Measurements from ENCODE around the gene CCDC33. TPM values are rescaled to one million over a fixed set of nuclear protein-coding genes. Genes with fewer than 3 reads are reported as not detected.

CCDC33 gene
- total RNA-seq, 2 donors from 2014 or later = not detected

GRCh38 chr15:74328331-74329056, 92.4 kb downstream of the CCDC33 start:
- Mint-ChIP-seq H3K36me3 (ENCODE audit: insufficient read depth in 2 of 2) (no peaks in the 10 kb centered on the region), H3K27ac (no peak overlapping the region), H3K4me1 (ENCODE audit: low read depth) (peaks cover 10% of the 10 kb centered on the region), H3K27me3 (ENCODE audit: low read depth) (no peaks in the 10 kb centered on the region), H3K9me3 (no peaks in the 10 kb centered on the region), H3K4me3 (no peak overlapping the region)
- DNase-seq (no peak), ATAC-seq (replicated peaks in 1 of 2) (no peak)

- ATAC-seq (replicated peaks in 1 of 2) (no peak), DNase-seq (no peak)
- H3K36me3 Mint-ChIP-seq (ENCODE audit: insufficient read depth in 2 of 2) = no peaks in the 10 kb centered on the region
- H3K27ac Mint-ChIP-seq = no peak overlapping the region
- H3K4me3 Mint-ChIP-seq = no peak overlapping the region
- no peaks in the 10 kb centered on the region for H3K27me3 Mint-ChIP-seq (ENCODE audit: low read depth)
- no peaks in the 10 kb centered on the region for H3K9me3 Mint-ChIP-seq
- H3K4me1 Mint-ChIP-seq (ENCODE audit: low read depth) = peaks cover 10% of the 10 kb centered on the region
These were observed 94.8 kb downstream of the CCDC33 start for GRCh38 chr15:74330861-74331408.

- Mint-ChIP-seq H3K9me3 (no peaks in the 10 kb centered on the region), H3K27me3 (ENCODE audit: low read depth) (no peaks in the 10 kb centered on the region), H3K27ac (no peak overlapping the region), H3K4me3 (no peak overlapping the region), H3K36me3 (ENCODE audit: insufficient read depth in 2 of 2) (no peaks in the 10 kb centered on the region), H3K4me1 (ENCODE audit: low read depth) (peaks cover 10% of the 10 kb centered on the region)
- ATAC-seq (replicated peaks in 1 of 2) = no peak
- no peak for DNase-seq
These were observed 95.9 kb downstream of the CCDC33 start for GRCh38 chr15:74332011-74332410.

GRCh38 chr15:74332611-74333010, 96.5 kb downstream of the CCDC33 start:
- Mint-ChIP-seq H3K9me3 (no peaks in the 10 kb centered on the region), H3K36me3 (ENCODE audit: insufficient read depth in 2 of 2) (no peaks in the 10 kb centered on the region), H3K27me3 (ENCODE audit: low read depth) (no peaks in the 10 kb centered on the region), H3K4me1 (ENCODE audit: low read depth) (peaks cover 9% of the 10 kb centered on the region), H3K4me3 (no peak overlapping the region), H3K27ac (no peak overlapping the region)
- DNase-seq = no peak
- ATAC-seq (replicated peaks in 1 of 2) = no peak

- no peak for ATAC-seq (replicated peaks in 1 of 2)
- Mint-ChIP-seq H3K9me3 (no peaks in the 10 kb centered on the region), H3K27me3 (ENCODE audit: low read depth) (no peaks in the 10 kb centered on the region)
These were observed 97.0 kb downstream of the CCDC33 start for GRCh38 chr15:74333093-74333492.

GRCh38 chr15:74333662-74334061, 97.5 kb downstream of the CCDC33 start:
- no peaks in the 10 kb centered on the region for H3K4me1 Mint-ChIP-seq (ENCODE audit: low read depth)
- DNase-seq = no peak
- ATAC-seq (replicated peaks in 1 of 2) = no peak
- no peaks in the 10 kb centered on the region for H3K27me3 Mint-ChIP-seq (ENCODE audit: low read depth)
- H3K27ac Mint-ChIP-seq = no peak overlapping the region
- H3K4me3 Mint-ChIP-seq = no peak overlapping the region
- no peaks in the 10 kb centered on the region for H3K36me3 Mint-ChIP-seq (ENCODE audit: insufficient read depth in 2 of 2)
- H3K9me3 Mint-ChIP-seq = no peaks in the 10 kb centered on the region

More at GRCh38 chr15:74333093-74333492, 97.0 kb downstream of the CCDC33 start:
- Mint-ChIP-seq H3K4me1 (ENCODE audit: low read depth) (peaks cover 4% of the 10 kb centered on the region), H3K36me3 (ENCODE audit: insufficient read depth in 2 of 2) (no peaks in the 10 kb centered on the region), H3K4me3 (no peak overlapping the region), H3K27ac (no peak overlapping the region)
- DNase-seq = no peak

- Mint-ChIP-seq H3K4me3 (no peak overlapping the region), H3K9me3 (no peaks in the 10 kb centered on the region), H3K4me1 (ENCODE audit: low read depth) (no peaks in the 10 kb centered on the region), H3K27me3 (ENCODE audit: low read depth) (no peaks in the 10 kb centered on the region), H3K27ac (no peak overlapping the region), H3K36me3 (ENCODE audit: insufficient read depth in 2 of 2) (no peaks in the 10 kb centered on the region)
- DNase-seq = no peak
- ATAC-seq (replicated peaks in 1 of 2) = no peak
These were observed 98.0 kb downstream of the CCDC33 start for GRCh38 chr15:74334127-74334526.

- DNase-seq (no peak), ATAC-seq (replicated peaks in 1 of 2) (no peak)
- H3K27me3 Mint-ChIP-seq (ENCODE audit: low read depth) = no peaks in the 10 kb centered on the region
- H3K4me3 Mint-ChIP-seq = no peak overlapping the region
- H3K36me3 Mint-ChIP-seq (ENCODE audit: insufficient read depth in 2 of 2) = no peaks in the 10 kb centered on the region
- H3K9me3 Mint-ChIP-seq = no peaks in the 10 kb centered on the region
- no peak overlapping the region for H3K27ac Mint-ChIP-seq
- no peaks in the 10 kb centered on the region for H3K4me1 Mint-ChIP-seq (ENCODE audit: low read depth)
These were observed 99.3 kb downstream of the CCDC33 start for GRCh38 chr15:74335396-74335795.

GRCh38 chr15:74336061-74337005, 100.2 kb downstream of the CCDC33 start:
- H3K36me3 Mint-ChIP-seq (ENCODE audit: insufficient read depth in 2 of 2) = no peaks in the 10 kb centered on the region
- H3K27ac Mint-ChIP-seq = no peak overlapping the region
- no peak for DNase-seq
- H3K4me1 Mint-ChIP-seq (ENCODE audit: low read depth) = no peaks in the 10 kb centered on the region
- H3K27me3 Mint-ChIP-seq (ENCODE audit: low read depth) = no peaks in the 10 kb centered on the region
- no peak for ATAC-seq (replicated peaks in 1 of 2)
- no peak overlapping the region for H3K4me3 Mint-ChIP-seq
- H3K9me3 Mint-ChIP-seq = no peaks in the 10 kb centered on the region

- no peak overlapping the region for H3K4me3 Mint-ChIP-seq
- no peaks in the 10 kb centered on the region for H3K9me3 Mint-ChIP-seq
- H3K27ac Mint-ChIP-seq = no peak overlapping the region
- no peak for DNase-seq
- no peak for ATAC-seq (replicated peaks in 1 of 2)
- no peaks in the 10 kb centered on the region for H3K4me1 Mint-ChIP-seq (ENCODE audit: low read depth)
- no peaks in the 10 kb centered on the region for H3K36me3 Mint-ChIP-seq (ENCODE audit: insufficient read depth in 2 of 2)
- no peaks in the 10 kb centered on the region for H3K27me3 Mint-ChIP-seq (ENCODE audit: low read depth)
These were observed 101.0 kb downstream of the CCDC33 start for GRCh38 chr15:74337146-74337545.

GRCh38 chr15:74337607-74338211, 101.6 kb downstream of the CCDC33 start:
- no peaks in the 10 kb centered on the region for H3K27me3 Mint-ChIP-seq (ENCODE audit: low read depth)
- H3K27ac Mint-ChIP-seq = no peak overlapping the region
- H3K4me3 Mint-ChIP-seq = no peak overlapping the region
- H3K9me3 Mint-ChIP-seq = no peaks in the 10 kb centered on the region
- no peaks in the 10 kb centered on the region for H3K36me3 Mint-ChIP-seq (ENCODE audit: insufficient read depth in 2 of 2)
- no peaks in the 10 kb centered on the region for H3K4me1 Mint-ChIP-seq (ENCODE audit: low read depth)
- ATAC-seq (replicated peaks in 1 of 2) (no peak), DNase-seq (no peak)

- H3K9me3 Mint-ChIP-seq = no peaks in the 10 kb centered on the region
- DNase-seq = no peak
- no peaks in the 10 kb centered on the region for H3K27me3 Mint-ChIP-seq (ENCODE audit: low read depth)
- no peaks in the 10 kb centered on the region for H3K36me3 Mint-ChIP-seq (ENCODE audit: insufficient read depth in 2 of 2)
- H3K4me3 Mint-ChIP-seq = no peak overlapping the region
- H3K4me1 Mint-ChIP-seq (ENCODE audit: low read depth) = no peaks in the 10 kb centered on the region
- no peak for ATAC-seq (replicated peaks in 1 of 2)
- no peak overlapping the region for H3K27ac Mint-ChIP-seq
These were observed 102.5 kb downstream of the CCDC33 start for GRCh38 chr15:74338676-74339075.

GRCh38 chr15:74339371-74339770, 103.2 kb downstream of the CCDC33 start:
- Mint-ChIP-seq H3K36me3 (ENCODE audit: insufficient read depth in 2 of 2) (no peaks in the 10 kb centered on the region), H3K27me3 (ENCODE audit: low read depth) (no peaks in the 10 kb centered on the region), H3K27ac (no peak overlapping the region), H3K4me1 (ENCODE audit: low read depth) (peaks cover 2% of the 10 kb centered on the region), H3K9me3 (no peaks in the 10 kb centered on the region), H3K4me3 (no peak overlapping the region)
- no peak for DNase-seq
- no peak for ATAC-seq (replicated peaks in 1 of 2)
